H1 (cell line): ENCODE measurements around the gene SPRN. TPM values are rescaled to one million over a fixed set of nuclear protein-coding genes. Genes with fewer than 3 reads are reported as not detected.

Source experiments
- NANOG ChIP-seq: IDR thresholded peaks from 2 replicates; pipeline ENCODE4 v1.6.1; 2011; ENCODE audit warnings: low read length, low read depth, mild to moderate bottlenecking, inconsistent platforms; ENCODE audit not compliant: insufficient read depth, poor library complexity, severe bottlenecking
- NRF1 ChIP-seq: IDR thresholded peaks from 2 replicates; pipeline ENCODE4 v1.6.1; 2011; ENCODE audit warnings: mild to moderate bottlenecking, low read depth, low read length, improper control_type of control experiment
- polyA plus RNA-seq, 7 experiments: library from polyadenylated mRNA; depleted of rRNA in 3 of 7; stranded (reverse) in 5 of 7; unstranded in 2 of 7; fragments of >200 nt in 5 of 7; fragments of 200-250 nt in 2 of 7; gene quantifications; 1 replicate in 5 of 7; 2 replicates in 1 of 7; 4 replicates in 1 of 7; pipeline versions ENCODE4 v1.2.1 to v1.2.3, GENCODE V29; 2011 to 2013; ENCODE audit warnings: missing spikeins in 2 of 7, mixed read lengths in 2 of 7
- total RNA-seq: library from RNA; stranded (reverse); fragmentation: NEBNext Ultra II Directional; extraction: Animal tissue kit (Norgen Biotek cat#: 25700); gene quantifications from 2 replicates; pipeline ENCODE4 v1.2.1, GENCODE V29; 2021
- TF ChIP-seq, protein P1 (sequence below): fragments of 300-600 bp; sonication (generic); IDR thresholded peaks from 2 replicates; pipeline ENCODE4 v1.7.1; 2012; ENCODE audit warnings: low read length, moderate library complexity, mild to moderate bottlenecking, inconsistent platforms; ENCODE audit not compliant: insufficient replicate concordance

Gene SPRN
- total and polyA plus RNA-seq, 2 of the 8 experiments (the other 6 are each of a cell fraction or from before 2014, with no cell fraction given) = 0.23 to 0.24 TPM

DNA sequence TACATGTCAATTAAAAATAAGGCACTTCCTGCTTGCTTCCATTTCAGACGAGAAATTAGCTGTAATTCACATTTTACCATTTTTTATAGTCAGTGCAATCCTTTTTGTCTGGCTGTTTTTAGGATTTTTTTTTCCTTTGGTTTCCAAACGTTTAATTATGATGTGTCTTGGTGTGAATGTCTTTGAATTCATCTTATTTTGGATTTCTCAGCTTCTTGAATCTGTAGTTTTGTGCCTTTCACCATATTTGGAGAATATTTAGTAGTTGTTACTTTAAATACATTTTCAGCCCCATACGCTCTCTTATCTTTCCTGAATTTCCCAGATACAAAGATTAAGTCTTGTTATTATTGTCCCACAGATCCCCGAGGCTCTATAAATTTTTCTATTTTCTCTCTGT, 26.9 kb upstream of the SPRN start (continued):
- TF ChIP-seq, protein P1, sequence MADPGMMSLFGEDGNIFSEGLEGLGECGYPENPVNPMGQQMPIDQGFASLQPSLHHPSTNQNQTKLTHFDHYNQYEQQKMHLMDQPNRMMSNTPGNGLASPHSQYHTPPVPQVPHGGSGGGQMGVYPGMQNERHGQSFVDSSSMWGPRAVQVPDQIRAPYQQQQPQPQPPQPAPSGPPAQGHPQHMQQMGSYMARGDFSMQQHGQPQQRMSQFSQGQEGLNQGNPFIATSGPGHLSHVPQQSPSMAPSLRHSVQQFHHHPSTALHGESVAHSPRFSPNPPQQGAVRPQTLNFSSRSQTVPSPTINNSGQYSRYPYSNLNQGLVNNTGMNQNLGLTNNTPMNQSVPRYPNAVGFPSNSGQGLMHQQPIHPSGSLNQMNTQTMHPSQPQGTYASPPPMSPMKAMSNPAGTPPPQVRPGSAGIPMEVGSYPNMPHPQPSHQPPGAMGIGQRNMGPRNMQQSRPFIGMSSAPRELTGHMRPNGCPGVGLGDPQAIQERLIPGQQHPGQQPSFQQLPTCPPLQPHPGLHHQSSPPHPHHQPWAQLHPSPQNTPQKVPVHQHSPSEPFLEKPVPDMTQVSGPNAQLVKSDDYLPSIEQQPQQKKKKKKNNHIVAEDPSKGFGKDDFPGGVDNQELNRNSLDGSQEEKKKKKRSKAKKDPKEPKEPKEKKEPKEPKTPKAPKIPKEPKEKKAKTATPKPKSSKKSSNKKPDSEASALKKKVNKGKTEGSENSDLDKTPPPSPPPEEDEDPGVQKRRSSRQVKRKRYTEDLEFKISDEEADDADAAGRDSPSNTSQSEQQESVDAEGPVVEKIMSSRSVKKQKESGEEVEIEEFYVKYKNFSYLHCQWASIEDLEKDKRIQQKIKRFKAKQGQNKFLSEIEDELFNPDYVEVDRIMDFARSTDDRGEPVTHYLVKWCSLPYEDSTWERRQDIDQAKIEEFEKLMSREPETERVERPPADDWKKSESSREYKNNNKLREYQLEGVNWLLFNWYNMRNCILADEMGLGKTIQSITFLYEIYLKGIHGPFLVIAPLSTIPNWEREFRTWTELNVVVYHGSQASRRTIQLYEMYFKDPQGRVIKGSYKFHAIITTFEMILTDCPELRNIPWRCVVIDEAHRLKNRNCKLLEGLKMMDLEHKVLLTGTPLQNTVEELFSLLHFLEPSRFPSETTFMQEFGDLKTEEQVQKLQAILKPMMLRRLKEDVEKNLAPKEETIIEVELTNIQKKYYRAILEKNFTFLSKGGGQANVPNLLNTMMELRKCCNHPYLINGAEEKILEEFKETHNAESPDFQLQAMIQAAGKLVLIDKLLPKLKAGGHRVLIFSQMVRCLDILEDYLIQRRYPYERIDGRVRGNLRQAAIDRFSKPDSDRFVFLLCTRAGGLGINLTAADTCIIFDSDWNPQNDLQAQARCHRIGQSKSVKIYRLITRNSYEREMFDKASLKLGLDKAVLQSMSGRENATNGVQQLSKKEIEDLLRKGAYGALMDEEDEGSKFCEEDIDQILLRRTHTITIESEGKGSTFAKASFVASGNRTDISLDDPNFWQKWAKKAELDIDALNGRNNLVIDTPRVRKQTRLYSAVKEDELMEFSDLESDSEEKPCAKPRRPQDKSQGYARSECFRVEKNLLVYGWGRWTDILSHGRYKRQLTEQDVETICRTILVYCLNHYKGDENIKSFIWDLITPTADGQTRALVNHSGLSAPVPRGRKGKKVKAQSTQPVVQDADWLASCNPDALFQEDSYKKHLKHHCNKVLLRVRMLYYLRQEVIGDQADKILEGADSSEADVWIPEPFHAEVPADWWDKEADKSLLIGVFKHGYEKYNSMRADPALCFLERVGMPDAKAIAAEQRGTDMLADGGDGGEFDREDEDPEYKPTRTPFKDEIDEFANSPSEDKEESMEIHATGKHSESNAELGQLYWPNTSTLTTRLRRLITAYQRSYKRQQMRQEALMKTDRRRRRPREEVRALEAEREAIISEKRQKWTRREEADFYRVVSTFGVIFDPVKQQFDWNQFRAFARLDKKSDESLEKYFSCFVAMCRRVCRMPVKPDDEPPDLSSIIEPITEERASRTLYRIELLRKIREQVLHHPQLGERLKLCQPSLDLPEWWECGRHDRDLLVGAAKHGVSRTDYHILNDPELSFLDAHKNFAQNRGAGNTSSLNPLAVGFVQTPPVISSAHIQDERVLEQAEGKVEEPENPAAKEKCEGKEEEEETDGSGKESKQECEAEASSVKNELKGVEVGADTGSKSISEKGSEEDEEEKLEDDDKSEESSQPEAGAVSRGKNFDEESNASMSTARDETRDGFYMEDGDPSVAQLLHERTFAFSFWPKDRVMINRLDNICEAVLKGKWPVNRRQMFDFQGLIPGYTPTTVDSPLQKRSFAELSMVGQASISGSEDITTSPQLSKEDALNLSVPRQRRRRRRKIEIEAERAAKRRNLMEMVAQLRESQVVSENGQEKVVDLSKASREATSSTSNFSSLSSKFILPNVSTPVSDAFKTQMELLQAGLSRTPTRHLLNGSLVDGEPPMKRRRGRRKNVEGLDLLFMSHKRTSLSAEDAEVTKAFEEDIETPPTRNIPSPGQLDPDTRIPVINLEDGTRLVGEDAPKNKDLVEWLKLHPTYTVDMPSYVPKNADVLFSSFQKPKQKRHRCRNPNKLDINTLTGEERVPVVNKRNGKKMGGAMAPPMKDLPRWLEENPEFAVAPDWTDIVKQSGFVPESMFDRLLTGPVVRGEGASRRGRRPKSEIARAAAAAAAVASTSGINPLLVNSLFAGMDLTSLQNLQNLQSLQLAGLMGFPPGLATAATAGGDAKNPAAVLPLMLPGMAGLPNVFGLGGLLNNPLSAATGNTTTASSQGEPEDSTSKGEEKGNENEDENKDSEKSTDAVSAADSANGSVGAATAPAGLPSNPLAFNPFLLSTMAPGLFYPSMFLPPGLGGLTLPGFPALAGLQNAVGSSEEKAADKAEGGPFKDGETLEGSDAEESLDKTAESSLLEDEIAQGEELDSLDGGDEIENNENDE = no peak
- TF ChIP-seq NRF1 (no peak), NANOG (no peak)
- TF ChIP-seq, all 59 proteins: peak for 0
